HepG2 (cell line): Measurements from ENCODE around the gene MAPK12. TPM values are rescaled to one million over a fixed set of nuclear protein-coding genes. Genes with fewer than 3 reads are reported as not detected.
A peak's percentile ranks its signal among the peaks of the same experiment; 100 is the strongest.

Experiments used
- ATAC-seq: fragments of 200-7000 bp; cut with Tn5 transposase; 3 replicates; pipeline ENCODE4 v1.9.1; 2020; ENCODE audit warnings: mild to moderate bottlenecking, moderate library complexity
- BruUV-seq: library from RNA; stranded (reverse); fragments of 400-500 nt; replicated peaks from 2 replicates; lab custom pipeline; 2021; lab: Mats Ljungman, UMichigan
- CTCF ChIA-PET: fragments of 300-600 bp; formaldehyde crosslinking; extraction: SDS; loops from one replicate; lab custom pipeline; 2021; ENCODE audit warnings: low total read pairs, inconsistent platforms, low intra/inter-chr PET ratio; lab: Yijun Ruan, JAX
- POLR2A ChIA-PET: fragments of 350-600 bp; sonication (Branson Sonifier 250); formaldehyde crosslinking; loops from one replicate; lab custom pipeline; 2020; ENCODE audit warnings: antibody characterized with exemption, inconsistent platforms; lab: Yijun Ruan, JAX
- DNase-seq: peaks from one replicate; pipeline ENCODE4 v3.0.0-alpha.2; 2015; ENCODE audit warnings: low spot score
- FAIRE-seq: peaks from 3 replicates; lab custom pipeline; 2011; peaks lifted over from hg19 to GRCh38; lab: Jason Lieb, UNC
- H2AFZ ChIP-seq: one replicate; pipeline ENCODE4 v1.6.1; 2011; ENCODE audit warnings: low read length, inconsistent platforms
- H3K27ac ChIP-seq: fragments of 300-600 bp; 3 replicates; pipeline ENCODE4 v1.8.0; 2011; ENCODE audit warnings: mixed run types, mild to moderate bottlenecking, mixed read lengths, low read length, inconsistent platforms; ENCODE audit not compliant: insufficient read depth; ENCODE audit errors: extremely low read length
- H3K27me3 ChIP-seq, 2 experiments: fragments of 200-600 bp in 1 of 2; 2 replicates in 1 of 2; 3 replicates in 1 of 2; pipeline versions ENCODE4 v1.6.0 to v1.8.0; 2011; ENCODE audit warnings: low read length in 2 of 2, mild to moderate bottlenecking in 2 of 2, moderate library complexity in 2 of 2, inconsistent platforms in 1 of 2; ENCODE audit not compliant: insufficient read depth in 2 of 2, control insufficient read depth in 1 of 2
- H3K36me3 ChIP-seq, 2 experiments: fragments of 200-600 bp in 1 of 2; replicated peaks in 1 of 2; 2 replicates in 1 of 2; 3 replicates in 1 of 2; pipeline versions ENCODE4 v1.5.1 to v1.8.0; 2011; ENCODE audit warnings: low read length in 2 of 2, inconsistent platforms in 1 of 2; ENCODE audit not compliant: insufficient read depth in 2 of 2, control insufficient read depth in 1 of 2
- H3K4me1 ChIP-seq: 2 replicates; pipeline ENCODE4 v1.5.1; 2012; ENCODE audit warnings: low read length, inconsistent platforms; ENCODE audit not compliant: insufficient read depth
- H3K4me2 ChIP-seq: 2 replicates; pipeline ENCODE4 v1.6.0; 2011; ENCODE audit warnings: low read depth, low read length, inconsistent platforms
- H3K4me3 ChIP-seq, 3 experiments: fragments of 200-600 bp in 1 of 3; sonication (generic), shearing (Covaris generic) in 1 of 3; replicated peaks in 1 of 3; 2 replicates each; pipeline ENCODE4 v1.5.1; 2011 to 2016; ENCODE audit warnings: low read length in 3 of 3, inconsistent platforms in 2 of 3, low read depth in 2 of 3, mild to moderate bottlenecking in 2 of 3, control low read depth in 1 of 3, mixed read lengths in 1 of 3; ENCODE audit not compliant: insufficient read depth in 1 of 3
- H3K79me2 ChIP-seq: one replicate; pipeline ENCODE4 v1.6.1; 2011; ENCODE audit warnings: low read length, inconsistent platforms; ENCODE audit not compliant: insufficient read depth
- H3K9ac ChIP-seq: 2 replicates; pipeline ENCODE4 v1.6.0; 2011; ENCODE audit warnings: mild to moderate bottlenecking, low read depth, low read length, inconsistent platforms; ENCODE audit not compliant: insufficient read depth
- H3K9me3 ChIP-seq: 2 replicates; pipeline ENCODE4 v1.5.1; 2012; ENCODE audit warnings: mild to moderate bottlenecking, low read length
- H4K20me1 ChIP-seq: 2 replicates; pipeline ENCODE4 v1.6.0; 2011; ENCODE audit warnings: inconsistent platforms, mild to moderate bottlenecking, low read length, moderate library complexity; ENCODE audit not compliant: insufficient read depth
- BHLHE40 ChIP-seq: IDR thresholded peaks from 2 replicates; pipeline ENCODE4 v1.6.1; 2011; ENCODE audit warnings: low read length, improper control_type of control experiment
- EZH2 ChIP-seq: conservative IDR thresholded peaks from 2 replicates; pipeline ENCODE4 v1.6.1; 2012; ENCODE audit warnings: mild to moderate bottlenecking, low read depth, low read length, moderate library complexity
- LCORL ChIP-seq, 2 experiments: fragments of 450-650 bp in 1 of 2; sonication (generic) in 1 of 2; formaldehyde crosslinking in 1 of 2; IDR thresholded peaks; 2 replicates each; pipeline versions ENCODE4 v1.5.0 to v1.6.1; 2017 to 2020; ENCODE audit warnings: antibody characterized with exemption in 1 of 2, missing genetic modification reagents in 1 of 2
- PHF5A ChIP-seq: IDR thresholded peaks from one replicate; pipeline ENCODE4 v1.6.1; 2018; ENCODE audit warnings: low read depth, missing genetic modification reagents; ENCODE audit not compliant: unreplicated experiment
- RAD21 ChIP-seq: fragments of 450-650 bp; formaldehyde crosslinking; IDR thresholded peaks from 2 replicates; pipeline ENCODE4 v1.5.0; 2020; ENCODE audit warnings: mild to moderate bottlenecking
- SNAPC2 ChIP-seq: sonication (generic); formaldehyde crosslinking; IDR thresholded peaks from 2 replicates; pipeline ENCODE4 v1.8.1; 2022; ENCODE audit warnings: mild to moderate bottlenecking, missing genetic modification reagents
- ZNF180 ChIP-seq: sonication (generic); formaldehyde crosslinking; IDR thresholded peaks from 2 replicates; pipeline ENCODE4 v1.4.0; 2020; ENCODE audit warnings: low read depth, missing genetic modification reagents, borderline replicate concordance
- ZNF207 ChIP-seq: fragments of 450-650 bp; IDR thresholded peaks from 2 replicates; pipeline ENCODE4 v1.6.1; 2016; ENCODE audit warnings: antibody characterized with exemption, borderline replicate concordance
- ZNF598 ChIP-seq: sonication (generic); formaldehyde crosslinking; IDR thresholded peaks from 2 replicates; pipeline ENCODE4 v1.5.1; 2020; ENCODE audit warnings: mild to moderate bottlenecking, missing genetic modification reagents, borderline replicate concordance
- ZNF615 ChIP-seq: sonication (generic); formaldehyde crosslinking; IDR thresholded peaks from 2 replicates; pipeline ENCODE4 v1.5.0; 2020; ENCODE audit warnings: mild to moderate bottlenecking, missing genetic modification reagents, borderline replicate concordance
- WGBS: methylation state at CpG from one replicate; pipeline ENCODE4 v1.1.6; 2017; ENCODE audit warnings: low lambda C conversion rate; 5-methylcytosine and 5-hydroxymethylcytosine counted together
- in situ Hi-C: cut with HindIII; loops from 2 replicates; pipeline ENCODE4 v1.10.0; 2017; ENCODE audit warnings: low pct_unique_long_range_greater_than_20kb; ENCODE audit not compliant: extremely low pct_ligation_motif_present
- intact Hi-C: fragments of 100-400 bp; cut with micrococcal nuclease; formaldehyde crosslinking; loops from one replicate; pipeline ENCODE4 v1.10.0; 2022; ENCODE audit not compliant: unreplicated experiment
- polyA plus RNA-seq, 8 experiments: library from polyadenylated mRNA; depleted of rRNA in 3 of 8; stranded (reverse) in 7 of 8; unstranded in 1 of 8; fragments of >200 nt; fragmentation: Illumina TruSeq in 4 of 8; extraction: Trizol in 4 of 8; gene quantifications; 2 replicates each; pipeline versions ENCODE4 v1.2.1 to v1.2.3, GENCODE V29; 2011 to 2016; ENCODE audit warnings: low read depth in 4 of 8, missing spikeins in 1 of 8, mixed read lengths in 1 of 8; ENCODE audit not compliant: insufficient read depth in 1 of 8
- total RNA-seq, 5 experiments: library from RNA; depleted of rRNA; stranded (reverse); fragments of >200 nt; fragmentation: Illumina TruSeq; extraction: Trizol; gene quantifications; 2 replicates each; pipeline ENCODE4 v1.2.3, GENCODE V29; 2016; ENCODE audit warnings: low read depth in 1 of 5
- TF ChIP-seq, protein P1 (sequence below): sonication (generic); formaldehyde crosslinking; IDR thresholded peaks from 2 replicates; pipeline ENCODE4 v1.5.0; 2020; ENCODE audit warnings: missing genetic modification reagents
- TF ChIP-seq, protein P2 (sequence below): IDR thresholded peaks from 2 replicates; pipeline ENCODE4 v1.6.1; 2016; ENCODE audit warnings: mild to moderate bottlenecking
- TF ChIP-seq, protein P3 (sequence below): sonication (generic); formaldehyde crosslinking; IDR thresholded peaks from 2 replicates; pipeline ENCODE4 v1.5.1; 2020; ENCODE audit warnings: missing genetic modification reagents, mild to moderate bottlenecking, borderline replicate concordance
- TF ChIP-seq, protein P4 (sequence below): sonication (generic); formaldehyde crosslinking; IDR thresholded peaks from 2 replicates; pipeline ENCODE4 v1.5.0; 2020; ENCODE audit warnings: mild to moderate bottlenecking, missing genetic modification reagents, moderate library complexity

The MAPK12 gene
- total and polyA plus RNA-seq, 2 of the 13 experiments (the other 11 are each of a cell fraction or from before 2014, with no cell fraction given), result 22.2 to 23.3 TPM

DNA sequence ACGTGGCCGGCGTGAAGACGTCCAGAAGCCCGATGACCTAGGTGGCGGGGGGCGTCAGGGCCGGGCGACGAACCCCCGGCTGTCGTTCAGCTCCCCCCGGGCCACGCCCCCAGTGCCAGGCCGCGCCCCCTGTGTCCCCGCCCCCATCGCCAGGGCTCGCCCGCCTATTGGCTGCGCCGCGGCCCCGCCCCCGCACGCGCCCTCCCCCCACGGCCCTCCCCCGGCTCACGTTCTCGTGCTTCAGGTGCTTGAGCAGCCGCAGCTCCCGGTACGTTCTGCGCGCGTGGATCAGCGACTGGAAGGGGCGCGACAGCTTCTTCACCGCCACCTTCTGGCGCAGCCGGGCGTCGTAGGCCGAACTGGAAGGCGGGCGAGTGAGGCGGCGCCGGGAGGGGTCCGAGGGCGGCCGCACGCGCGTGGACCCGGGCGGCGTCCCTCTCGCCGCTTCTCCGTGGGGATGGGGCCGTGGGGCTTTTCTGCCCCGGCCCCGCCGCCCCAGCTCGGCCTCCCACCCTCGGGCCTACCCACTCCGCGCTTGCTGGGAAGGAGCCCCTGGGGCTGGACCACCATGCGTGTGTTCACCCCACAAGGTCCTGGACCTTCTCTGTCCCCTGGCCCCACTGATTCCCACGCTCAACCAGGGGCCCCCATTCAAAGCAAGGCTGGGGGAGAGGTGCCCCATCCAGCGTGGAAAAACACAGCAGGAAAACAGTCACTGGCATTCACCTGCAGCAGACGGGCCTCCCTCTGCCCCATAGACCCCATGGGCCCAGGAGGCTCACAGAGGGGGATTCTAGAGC, 6.3 kb upstream of the MAPK12 start:
- DNase-seq (no peak), FAIRE-seq (no peak), ATAC-seq (no peak)
- H3K36me3 ChIP-seq, result no peaks in the 10 kb centered on the region
- H4K20me1 ChIP-seq, result peaks cover 7% of the 10 kb centered on the region; the same call in 1 of the 2 replicates
- peaks cover 43% of the 10 kb centered on the region for H3K4me1 ChIP-seq
- H3K4me3 ChIP-seq, result peak overlapping the region in 1 of 3 experiments; percentile 48; a peak in 1 of 6 replicates
- intact Hi-C loops, result no loop called here
- POLR2A ChIA-PET, result interaction anchor here (1.3 to 1.5 kb wide), 2 partner anchors 17 to 61 kb away, joined by 4 to 6 read pairs; partner anchors contain the start of gene HDAC10
- CTCF ChIA-PET, result no interaction called here
- H3K79me2 ChIP-seq, result no peaks in the 10 kb centered on the region
- no peak overlapping the region for H3K27ac ChIP-seq
- no TSS peak for BruUV-seq
- in situ Hi-C loops, result no loop called here
- WGBS, result 24% methylated on average over 19 of the region's 75 CpGs
- H3K27me3 ChIP-seq, result peaks cover 21 to 65% of the 10 kb centered on the region in 2 experiments
- peak overlapping the region; percentile 58 for H3K4me2 ChIP-seq
- H3K9me3 ChIP-seq, result no peaks in the 10 kb centered on the region
- no peak overlapping the region for H2AFZ ChIP-seq
- no peak overlapping the region for H3K9ac ChIP-seq
- TF ChIP-seq RAD21 (CRISPR knock-in tag) (no peak), ZNF615 (CRISPR knock-in tag) (no peak), ZNF598 (no peak), ZNF180 (CRISPR knock-in tag) (no peak), SNAPC2 (no peak), LCORL (IDR thresholded peaks at IDR 0.05) (no peak), LCORL (CRISPR knock-in tag; IDR thresholded peaks at IDR 0.05) (no peak), ZNF207 (no peak), PHF5A (CRISPR knock-in tag) (no peak), BHLHE40 (peak; percentile 43; the same call in 1 of the 2 replicates), EZH2 (no peak)
- TF ChIP-seq, protein P1, sequence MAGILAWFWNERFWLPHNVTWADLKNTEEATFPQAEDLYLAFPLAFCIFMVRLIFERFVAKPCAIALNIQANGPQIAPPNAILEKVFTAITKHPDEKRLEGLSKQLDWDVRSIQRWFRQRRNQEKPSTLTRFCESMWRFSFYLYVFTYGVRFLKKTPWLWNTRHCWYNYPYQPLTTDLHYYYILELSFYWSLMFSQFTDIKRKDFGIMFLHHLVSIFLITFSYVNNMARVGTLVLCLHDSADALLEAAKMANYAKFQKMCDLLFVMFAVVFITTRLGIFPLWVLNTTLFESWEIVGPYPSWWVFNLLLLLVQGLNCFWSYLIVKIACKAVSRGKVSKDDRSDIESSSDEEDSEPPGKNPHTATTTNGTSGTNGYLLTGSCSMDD (CRISPR knock-in tag), result no peak
- TF ChIP-seq, protein P2, sequence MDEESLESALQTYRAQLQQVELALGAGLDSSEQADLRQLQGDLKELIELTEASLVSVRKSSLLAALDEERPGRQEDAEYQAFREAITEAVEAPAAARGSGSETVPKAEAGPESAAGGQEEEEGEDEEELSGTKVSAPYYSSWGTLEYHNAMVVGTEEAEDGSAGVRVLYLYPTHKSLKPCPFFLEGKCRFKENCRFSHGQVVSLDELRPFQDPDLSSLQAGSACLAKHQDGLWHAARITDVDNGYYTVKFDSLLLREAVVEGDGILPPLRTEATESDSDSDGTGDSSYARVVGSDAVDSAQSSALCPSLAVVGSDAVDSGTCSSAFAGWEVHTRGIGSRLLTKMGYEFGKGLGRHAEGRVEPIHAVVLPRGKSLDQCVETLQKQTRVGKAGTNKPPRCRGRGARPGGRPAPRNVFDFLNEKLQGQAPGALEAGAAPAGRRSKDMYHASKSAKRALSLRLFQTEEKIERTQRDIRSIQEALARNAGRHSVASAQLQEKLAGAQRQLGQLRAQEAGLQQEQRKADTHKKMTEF (CRISPR knock-in tag), result no peak
- TF ChIP-seq, protein P3, sequence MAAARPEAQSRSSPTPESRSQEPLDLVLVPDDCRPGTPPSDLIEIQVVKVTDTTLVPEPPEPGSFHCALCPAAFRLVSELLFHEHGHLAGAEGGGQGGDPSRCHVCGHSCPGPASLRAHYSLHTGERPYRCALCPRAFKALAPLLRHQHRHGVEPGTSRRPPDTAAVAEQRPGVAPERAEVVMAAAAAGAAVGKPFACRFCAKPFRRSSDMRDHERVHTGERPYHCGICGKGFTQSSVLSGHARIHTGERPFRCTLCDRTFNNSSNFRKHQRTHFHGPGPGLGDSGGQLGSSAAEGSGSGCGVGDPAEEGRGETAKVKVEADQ (CRISPR knock-in tag), result peak; percentile 29; the same call in 1 of the 2 replicates
- TF ChIP-seq, protein P4, sequence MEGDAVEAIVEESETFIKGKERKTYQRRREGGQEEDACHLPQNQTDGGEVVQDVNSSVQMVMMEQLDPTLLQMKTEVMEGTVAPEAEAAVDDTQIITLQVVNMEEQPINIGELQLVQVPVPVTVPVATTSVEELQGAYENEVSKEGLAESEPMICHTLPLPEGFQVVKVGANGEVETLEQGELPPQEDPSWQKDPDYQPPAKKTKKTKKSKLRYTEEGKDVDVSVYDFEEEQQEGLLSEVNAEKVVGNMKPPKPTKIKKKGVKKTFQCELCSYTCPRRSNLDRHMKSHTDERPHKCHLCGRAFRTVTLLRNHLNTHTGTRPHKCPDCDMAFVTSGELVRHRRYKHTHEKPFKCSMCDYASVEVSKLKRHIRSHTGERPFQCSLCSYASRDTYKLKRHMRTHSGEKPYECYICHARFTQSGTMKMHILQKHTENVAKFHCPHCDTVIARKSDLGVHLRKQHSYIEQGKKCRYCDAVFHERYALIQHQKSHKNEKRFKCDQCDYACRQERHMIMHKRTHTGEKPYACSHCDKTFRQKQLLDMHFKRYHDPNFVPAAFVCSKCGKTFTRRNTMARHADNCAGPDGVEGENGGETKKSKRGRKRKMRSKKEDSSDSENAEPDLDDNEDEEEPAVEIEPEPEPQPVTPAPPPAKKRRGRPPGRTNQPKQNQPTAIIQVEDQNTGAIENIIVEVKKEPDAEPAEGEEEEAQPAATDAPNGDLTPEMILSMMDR, result peak; percentile 50
